Karpas-422 (cell line): Measurements from ENCODE around the gene HLA-DRB5. TPM values are rescaled to one million over a fixed set of nuclear protein-coding genes. Genes with fewer than 3 reads are reported as not detected.

Source experiments
- DNase-seq: peaks from one replicate; pipeline ENCODE4 v3.0.0-alpha.2; 2015
- H2AFZ ChIP-seq: fragments of 200-600 bp; sonication (generic); 2 replicates; pipeline ENCODE4 v1.6.1; 2014; ENCODE audit warnings: antibody characterized with exemption, low read length, mixed read lengths
- H3K27ac ChIP-seq: fragments of 200-600 bp; sonication (generic); 2 replicates; pipeline ENCODE4 v1.5.1; 2014; ENCODE audit warnings: mild to moderate bottlenecking, low read length, moderate library complexity
- H3K27me3 ChIP-seq: fragments of 200-600 bp; sonication (generic); 2 replicates; pipeline ENCODE4 v1.6.1; 2014; ENCODE audit warnings: low read length, mixed read lengths
- H3K36me3 ChIP-seq: fragments of 200-600 bp; sonication (generic); 2 replicates; pipeline ENCODE4 v1.6.1; 2014; ENCODE audit warnings: low read length, mixed read lengths; ENCODE audit not compliant: insufficient read depth
- H3K4me1 ChIP-seq: fragments of 200-600 bp; sonication (generic); 2 replicates; pipeline ENCODE4 v1.6.1; 2014; ENCODE audit warnings: mild to moderate bottlenecking, low read length, mixed read lengths
- H3K4me2 ChIP-seq: fragments of 200-600 bp; sonication (generic); 2 replicates; pipeline ENCODE4 v1.6.1; 2014; ENCODE audit warnings: low read length, low read depth, mild to moderate bottlenecking; ENCODE audit not compliant: poor library complexity, severe bottlenecking
- H3K4me3 ChIP-seq: fragments of 200-600 bp; sonication (generic); 2 replicates; pipeline ENCODE4 v1.5.1; 2014; ENCODE audit warnings: mild to moderate bottlenecking, antibody characterized with exemption, low read length, mixed read lengths
- H3K79me2 ChIP-seq: fragments of 200-600 bp; sonication (generic); 2 replicates; pipeline ENCODE4 v1.6.1; 2014; ENCODE audit warnings: mild to moderate bottlenecking, low read length, mixed read lengths
- H3K9ac ChIP-seq: fragments of 200-600 bp; sonication (generic); 2 replicates; pipeline ENCODE4 v1.6.0; 2014; ENCODE audit warnings: low read length
- H3K9me2 ChIP-seq: fragments of 200-600 bp; sonication (generic), shearing (Covaris generic); replicated peaks from 2 replicates; pipeline ENCODE4 v1.6.0; 2014; ENCODE audit warnings: mild to moderate bottlenecking, low read length, moderate library complexity; ENCODE audit not compliant: insufficient read depth
- H3K9me3 ChIP-seq: fragments of 300-700, 200-600 bp; sonication (generic); 2 replicates; pipeline ENCODE4 v1.6.1; 2014; ENCODE audit warnings: low read length, mixed read lengths
- H4K20me1 ChIP-seq: fragments of 200-600 bp; sonication (generic); 2 replicates; pipeline ENCODE4 v1.6.1; 2014; ENCODE audit warnings: mild to moderate bottlenecking, antibody characterized with exemption, low read length, low read depth; ENCODE audit not compliant: insufficient read depth
- total RNA-seq: library from RNA; depleted of rRNA; stranded (reverse); fragments of >200 nt; shearing (Covaris generic); gene quantifications from 2 replicates; pipeline ENCODE4 v1.2.3, GENCODE V29; 2014; ENCODE audit warnings: low replicate concordance

The HLA-DRB5 gene
- total RNA-seq, 1 experiment from 2014 or later = 445 TPM

GRCh38 chr6:32522302-32523047 lies 7.6 kb downstream of the HLA-DRB5 start:
- Histone ChIP-seq H3K4me1 (peaks cover 52% of the 10 kb centered on the region), H4K20me1 (no peaks in the 10 kb centered on the region), H3K9ac (no peak overlapping the region), H2AFZ (no peak overlapping the region), H3K9me2 (no peaks in the 10 kb centered on the region), H3K27ac (no peak overlapping the region), H3K4me3 (no peak overlapping the region), H3K36me3 (peaks cover 8% of the 10 kb centered on the region; the same call in 1 of the 2 replicates), H3K4me2 (no peak overlapping the region), H3K79me2 (peaks cover 46% of the 10 kb centered on the region), H3K9me3 (no peaks in the 10 kb centered on the region), H3K27me3 (no peaks in the 10 kb centered on the region)
- no peak for DNase-seq

GRCh38 chr6:32519910-32520258 lies 10.2 kb downstream of the HLA-DRB5 start:
- H3K4me1 ChIP-seq = peaks cover 33% of the 10 kb centered on the region
- DNase-seq = no peak
- no peak overlapping the region for H3K4me3 ChIP-seq
- H4K20me1 ChIP-seq = no peaks in the 10 kb centered on the region
- H3K9me2 ChIP-seq = no peaks in the 10 kb centered on the region
- no peak overlapping the region for H3K4me2 ChIP-seq
- no peak overlapping the region for H2AFZ ChIP-seq
- H3K9ac ChIP-seq = no peak overlapping the region
- H3K27me3 ChIP-seq = no peaks in the 10 kb centered on the region
- no peak overlapping the region for H3K27ac ChIP-seq
- no peaks in the 10 kb centered on the region for H3K9me3 ChIP-seq
- H3K36me3 ChIP-seq = peaks cover 4% of the 10 kb centered on the region; the same call in 1 of the 2 replicates
- peaks cover 27% of the 10 kb centered on the region for H3K79me2 ChIP-seq

- Histone ChIP-seq H3K4me2 (no peak overlapping the region), H3K9ac (no peak overlapping the region), H3K9me2 (no peaks in the 10 kb centered on the region), H3K27ac (no peak overlapping the region), H2AFZ (no peak overlapping the region), H3K36me3 (peaks cover 4% of the 10 kb centered on the region; the same call in 1 of the 2 replicates), H3K4me1 (peaks cover 28% of the 10 kb centered on the region), H4K20me1 (no peaks in the 10 kb centered on the region), H3K27me3 (no peaks in the 10 kb centered on the region), H3K9me3 (no peaks in the 10 kb centered on the region), H3K79me2 (peaks cover 21% of the 10 kb centered on the region), H3K4me3 (no peak overlapping the region)
- no peak for DNase-seq
Measured at GRCh38 chr6:32519118-32519909, 10.8 kb downstream of the HLA-DRB5 start.

GRCh38 chr6:32517654-32518445 lies 12.2 kb downstream of the HLA-DRB5 start:
- Histone ChIP-seq H3K9ac (no peak overlapping the region), H3K9me2 (no peaks in the 10 kb centered on the region), H2AFZ (no peak overlapping the region), H3K36me3 (peaks cover 4% of the 10 kb centered on the region; the same call in 1 of the 2 replicates), H3K79me2 (peaks cover 8% of the 10 kb centered on the region), H3K4me1 (peaks cover 13% of the 10 kb centered on the region), H3K27me3 (no peaks in the 10 kb centered on the region), H4K20me1 (no peaks in the 10 kb centered on the region), H3K9me3 (no peaks in the 10 kb centered on the region), H3K4me3 (no peak overlapping the region), H3K27ac (no peak overlapping the region), H3K4me2 (no peak overlapping the region)
- no peak for DNase-seq

- no peak overlapping the region for H3K27ac ChIP-seq
- H3K4me1 ChIP-seq = peaks cover 6% of the 10 kb centered on the region; the same call in 1 of the 2 replicates
- H3K9me3 ChIP-seq = no peaks in the 10 kb centered on the region
- H3K79me2 ChIP-seq = no peaks in the 10 kb centered on the region
- no peaks in the 10 kb centered on the region for H4K20me1 ChIP-seq
- no peak overlapping the region for H2AFZ ChIP-seq
- DNase-seq = no peak
- H3K4me2 ChIP-seq = no peak overlapping the region
- H3K9ac ChIP-seq = no peak overlapping the region
- H3K36me3 ChIP-seq = no peaks in the 10 kb centered on the region
- H3K9me2 ChIP-seq = no peaks in the 10 kb centered on the region
- H3K27me3 ChIP-seq = no peaks in the 10 kb centered on the region
- no peak overlapping the region for H3K4me3 ChIP-seq
Measured at GRCh38 chr6:32501016-32501415, 29.1 kb downstream of the HLA-DRB5 start.

GRCh38 chr6:32492351-32492750 lies 37.7 kb downstream of the HLA-DRB5 start:
- Histone ChIP-seq H3K27me3 (no peaks in the 10 kb centered on the region), H3K79me2 (no peaks in the 10 kb centered on the region), H2AFZ (no peak overlapping the region), H3K4me3 (no peak overlapping the region), H3K27ac (no peak overlapping the region), H3K9ac (no peak overlapping the region), H4K20me1 (no peaks in the 10 kb centered on the region), H3K9me2 (no peaks in the 10 kb centered on the region), H3K9me3 (no peaks in the 10 kb centered on the region), H3K4me2 (no peak overlapping the region), H3K36me3 (no peaks in the 10 kb centered on the region), H3K4me1 (no peaks in the 10 kb centered on the region)
- no peak for DNase-seq

- Histone ChIP-seq H3K4me1 (no peaks in the 10 kb centered on the region), H3K27me3 (no peaks in the 10 kb centered on the region), H3K9me2 (no peaks in the 10 kb centered on the region), H3K4me2 (no peak overlapping the region), H4K20me1 (no peaks in the 10 kb centered on the region), H2AFZ (no peak overlapping the region), H3K9ac (no peak overlapping the region), H3K27ac (no peak overlapping the region), H3K79me2 (no peaks in the 10 kb centered on the region), H3K9me3 (no peaks in the 10 kb centered on the region), H3K36me3 (no peaks in the 10 kb centered on the region), H3K4me3 (no peak overlapping the region)
- DNase-seq = no peak
Measured at GRCh38 chr6:32491700-32492099, 38.4 kb downstream of the HLA-DRB5 start.

- no peaks in the 10 kb centered on the region for H3K9me2 ChIP-seq
- H3K36me3 ChIP-seq = no peaks in the 10 kb centered on the region
- H3K9ac ChIP-seq = no peak overlapping the region
- no peak overlapping the region for H2AFZ ChIP-seq
- no peak for DNase-seq
- H3K4me1 ChIP-seq = no peaks in the 10 kb centered on the region
- no peak overlapping the region for H3K27ac ChIP-seq
- no peaks in the 10 kb centered on the region for H3K27me3 ChIP-seq
- no peaks in the 10 kb centered on the region for H3K9me3 ChIP-seq
- no peak overlapping the region for H3K4me3 ChIP-seq
- H4K20me1 ChIP-seq = no peaks in the 10 kb centered on the region
- no peak overlapping the region for H3K4me2 ChIP-seq
- H3K79me2 ChIP-seq = no peaks in the 10 kb centered on the region
Measured at GRCh38 chr6:32488083-32488482, 42.0 kb downstream of the HLA-DRB5 start.
